K562 (cell line): ENCODE results near the gene ACY1. TPM values are rescaled to one million over a fixed set of nuclear protein-coding genes. Genes with fewer than 3 reads are reported as not detected.

Experiments used
- ATAC-seq: fragments of 200-7000 bp; cut with Tn5 transposase; 3 replicates; pipeline ENCODE4 v1.9.1; 2020; ENCODE audit warnings: moderate library complexity
- BruUV-seq: library from RNA; stranded (reverse); fragments of 400-500 nt; replicated peaks from 2 replicates; lab custom pipeline; 2021; lab: Mats Ljungman, UMichigan
- CTCF ChIA-PET: fragments of 300-600 bp; formaldehyde crosslinking; extraction: SDS; loops from one replicate; lab custom pipeline; 2021; ENCODE audit warnings: low intra/inter-chr PET ratio; lab: Yijun Ruan, JAX
- POLR2A ChIA-PET: fragments of 300-600, 350-650 bp; sonication (Branson Sonifier 250); formaldehyde crosslinking; extraction: SDS; loops from one replicate; lab custom pipeline; 2021; ENCODE audit warnings: antibody characterized with exemption, inconsistent platforms; lab: Yijun Ruan, JAX
- DNase-seq, 4 experiments: peaks; one replicate each; pipeline versions ENCODE4 v3.0.0 to v3.0.0-alpha.2; 2011 to 2018; ENCODE audit warnings: low spot score in 3 of 4, mixed read lengths in 3 of 4; ENCODE audit errors: extremely low read depth in 1 of 4
- FAIRE-seq: peaks from 2 replicates; lab custom pipeline; 2011; peaks lifted over from hg19 to GRCh38; lab: Jason Lieb, UNC
- H2AFZ ChIP-seq: 2 replicates; pipeline ENCODE4 v1.6.0; 2011; ENCODE audit warnings: low read depth, low read length, control low read depth, inconsistent platforms
- H3K27ac ChIP-seq: fragments of 200-600 bp; 3 replicates; pipeline ENCODE4 v1.8.0; 2011; ENCODE audit warnings: low read depth, mild to moderate bottlenecking, control low read depth, inconsistent platforms, low read length, moderate library complexity, mixed read lengths; ENCODE audit errors: extremely low read depth
- H3K27me3 ChIP-seq, 2 experiments: fragments of 300-600 bp in 1 of 2; 2 replicates in 1 of 2; 3 replicates in 1 of 2; pipeline versions ENCODE4 v1.6.0 to v1.8.0; 2011; ENCODE audit warnings: inconsistent platforms in 2 of 2, low read length in 2 of 2, mild to moderate bottlenecking in 1 of 2, mixed read lengths in 1 of 2, moderate library complexity in 1 of 2; ENCODE audit not compliant: control insufficient read depth in 2 of 2, insufficient read depth in 2 of 2
- H3K36me3 ChIP-seq: fragments of 300-600 bp; 3 replicates; pipeline ENCODE4 v1.8.0; 2011; ENCODE audit warnings: mild to moderate bottlenecking, low read length, inconsistent platforms; ENCODE audit not compliant: control insufficient read depth, insufficient read depth
- H3K4me1 ChIP-seq, 2 experiments: fragments of 200-600 bp in 1 of 2; replicated peaks in 1 of 2; 2 replicates in 1 of 2; 3 replicates in 1 of 2; pipeline versions ENCODE4 v1.5.1 to v1.8.0; 2011; ENCODE audit warnings: inconsistent platforms in 2 of 2, low read length in 2 of 2, mild to moderate bottlenecking in 1 of 2, mixed read lengths in 1 of 2, moderate library complexity in 1 of 2; ENCODE audit not compliant: control insufficient read depth in 2 of 2, insufficient read depth in 2 of 2
- H3K4me2 ChIP-seq: 2 replicates; pipeline ENCODE4 v1.6.1; 2011; ENCODE audit warnings: low read length, control low read depth, inconsistent platforms, mixed read lengths; ENCODE audit not compliant: insufficient read depth
- H3K4me3 ChIP-seq: fragments of 200-600 bp; sonication (generic), shearing (Covaris generic); 2 replicates; pipeline ENCODE4 v1.5.1; 2016; ENCODE audit warnings: control low read depth, inconsistent platforms
- H3K79me2 ChIP-seq: fragments of 200-600 bp; 3 replicates; pipeline ENCODE4 v1.8.0; 2011; ENCODE audit warnings: low read length, inconsistent platforms; ENCODE audit not compliant: control insufficient read depth, insufficient read depth
- H3K9ac ChIP-seq, 2 experiments: 2 replicates each; pipeline versions ENCODE4 v1.6.0 to v1.6.1; 2011; ENCODE audit warnings: low read depth in 2 of 2, low read length in 2 of 2, control low read depth in 1 of 2, inconsistent platforms in 1 of 2, mild to moderate bottlenecking in 1 of 2, mixed read lengths in 1 of 2; ENCODE audit not compliant: insufficient read depth in 1 of 2
- H3K9me1 ChIP-seq: one replicate; pipeline ENCODE4 v1.6.0; 2011; ENCODE audit warnings: inconsistent platforms, mild to moderate bottlenecking, low read length, moderate library complexity; ENCODE audit not compliant: control insufficient read depth, insufficient read depth
- H3K9me3 ChIP-seq: replicated peaks from 2 replicates; pipeline ENCODE4 v1.5.1; 2011; ENCODE audit warnings: low read depth, low read length, inconsistent platforms; ENCODE audit not compliant: control insufficient read depth, insufficient read depth
- H4K20me1 ChIP-seq: replicated peaks from 2 replicates; pipeline ENCODE4 v1.6.1; 2011; ENCODE audit warnings: low read length, inconsistent platforms, mixed read lengths; ENCODE audit not compliant: control insufficient read depth, insufficient read depth
- CBFB ChIP-seq: sonication (generic); formaldehyde crosslinking; IDR thresholded peaks from 2 replicates; pipeline ENCODE4 v1.4.0; 2020; ENCODE audit warnings: mild to moderate bottlenecking, missing genetic modification reagents
- HNRNPH1 ChIP-seq: fragments of 200-400 bp; formaldehyde crosslinking; optimal IDR thresholded peaks from 2 replicates; pipeline ENCODE3; 2017; ENCODE audit warnings: low read depth, mild to moderate bottlenecking, low read length, moderate library complexity
- MAFK ChIP-seq: IDR thresholded peaks from 2 replicates; pipeline ENCODE4 v1.6.1; 2011; ENCODE audit warnings: low read length, improper control_type of control experiment
- MBD2 ChIP-seq: sonication (generic); IDR thresholded peaks from 2 replicates; pipeline ENCODE4 v1.6.1; 2016; ENCODE audit warnings: low read depth, borderline replicate concordance
- POLR2G ChIP-seq: fragments of 200-400 bp; formaldehyde crosslinking; IDR thresholded peaks from 2 replicates; pipeline ENCODE4 v1.6.1; 2017; ENCODE audit warnings: low read depth, mild to moderate bottlenecking, antibody characterized with exemption, low read length, moderate library complexity
- SRSF1 ChIP-seq: fragments of 200-400 bp; formaldehyde crosslinking; IDR thresholded peaks from 2 replicates; pipeline ENCODE4 v1.6.1; 2017; ENCODE audit warnings: mild to moderate bottlenecking, low read depth, low read length, moderate library complexity
- ZFP36 ChIP-seq: fragments of 150-350 bp; IDR thresholded peaks from 2 replicates; pipeline ENCODE4 v1.6.1; 2018; ENCODE audit warnings: low read length, low read depth; ENCODE audit not compliant: partially characterized antibody
- ZNF134 ChIP-seq: fragments of 250-450 bp; sonication (Bioruptor Pico); conservative IDR thresholded peaks from 2 replicates; pipeline ENCODE4 v1.4.0; 2020
- WGBS: fragments of 100-300 bp; shearing (Covaris generic); methylation state at CpG from one replicate; pipeline ENCODE4 v1.1.6; 2016; ENCODE audit warnings: low coverage, mixed read lengths; ENCODE audit not compliant: insufficient coverage; ENCODE audit errors: missing lambda C conversion rate; 5-methylcytosine and 5-hydroxymethylcytosine counted together
- in situ Hi-C: fragments of 300-500 bp; cut with MboI; formaldehyde crosslinking; loops from 4 replicates; pipeline ENCODE4 v1.15.0; 2018; ENCODE audit warnings: inconsistent platforms, mixed read lengths
- intact Hi-C: fragments of 100-400 bp; cut with micrococcal nuclease; formaldehyde crosslinking; loops from 2 replicates; pipeline ENCODE4 v1.14.2; 2022
- polyA plus RNA-seq, 8 experiments: library from polyadenylated mRNA; depleted of rRNA in 4 of 8; stranded (reverse) in 5 of 8; unstranded in 3 of 8; fragments of >200 nt; fragmentation: Nextera tagmentation in 2 of 8; fragmentation: Illumina TruSeq in 1 of 8; extraction: Ambion mirVana in 2 of 8; extraction: Trizol in 1 of 8; gene quantifications; 2 replicates each; pipeline versions ENCODE4 v1.2.1 to v1.2.3, GENCODE V29; 2011 to 2014; ENCODE audit warnings: inconsistent platforms in 1 of 8, missing spikeins in 1 of 8
- total RNA-seq, 7 experiments: library from RNA; depleted of rRNA in 6 of 7; stranded (reverse); fragments of >200 nt in 6 of 7; fragmentation: Illumina TruSeq in 2 of 7; extraction: Trizol in 2 of 7; gene quantifications; 2 replicates each; pipeline versions ENCODE4 v1.2.1 to v1.2.3, GENCODE V29; 2011 to 2021; ENCODE audit warnings: low replicate concordance in 1 of 7
- TF ChIP-seq, protein P1 (sequence below): fragments of 250-450 bp; sonication (Bioruptor Pico); IDR thresholded peaks from 2 replicates; pipeline ENCODE4 v1.8.0; 2022; ENCODE audit warnings: moderate library complexity, mild to moderate bottlenecking, inconsistent platforms

ACY1 gene
- total and polyA plus RNA-seq, 9 of the 15 experiments (the other 6 are each of a cell fraction or from before 2014, with no cell fraction given), result 70.7 to 195 (median 123) TPM

DNA sequence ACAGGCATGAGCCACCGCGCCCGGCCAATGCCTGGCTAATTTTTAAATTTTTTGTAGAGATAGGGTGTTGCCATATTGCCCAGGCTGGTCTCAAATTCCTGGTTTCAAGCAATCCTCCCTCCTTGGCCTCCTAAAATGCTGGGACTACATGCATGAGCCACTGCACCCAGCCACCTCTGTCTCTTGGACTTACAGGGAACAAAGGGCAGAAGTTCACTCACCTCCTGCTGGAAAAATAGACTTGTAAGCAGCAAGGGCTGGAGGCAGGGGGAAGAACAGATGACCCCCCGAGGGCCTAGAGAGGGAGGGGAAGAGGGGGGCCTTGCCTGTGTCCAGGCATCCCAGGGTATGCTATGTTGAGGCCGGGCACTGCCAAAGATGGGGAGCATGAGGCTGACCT, 50.9 kb downstream of the ACY1 start (continued):
- TF ChIP-seq HNRNPH1 (no peak), CBFB (no peak), POLR2G (no peak), MAFK (no peak), MBD2 (no peak), SRSF1 (no peak)
- TF ChIP-seq, protein P1, sequence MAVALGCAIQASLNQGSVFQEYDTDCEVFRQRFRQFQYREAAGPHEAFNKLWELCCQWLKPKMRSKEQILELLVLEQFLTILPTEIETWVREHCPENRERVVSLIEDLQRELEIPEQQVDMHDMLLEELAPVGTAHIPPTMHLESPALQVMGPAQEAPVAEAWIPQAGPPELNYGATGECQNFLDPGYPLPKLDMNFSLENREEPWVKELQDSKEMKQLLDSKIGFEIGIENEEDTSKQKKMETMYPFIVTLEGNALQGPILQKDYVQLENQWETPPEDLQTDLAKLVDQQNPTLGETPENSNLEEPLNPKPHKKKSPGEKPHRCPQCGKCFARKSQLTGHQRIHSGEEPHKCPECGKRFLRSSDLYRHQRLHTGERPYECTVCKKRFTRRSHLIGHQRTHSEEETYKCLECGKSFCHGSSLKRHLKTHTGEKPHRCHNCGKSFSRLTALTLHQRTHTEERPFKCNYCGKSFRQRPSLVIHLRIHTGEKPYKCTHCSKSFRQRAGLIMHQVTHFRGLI, result no peak

DNA sequence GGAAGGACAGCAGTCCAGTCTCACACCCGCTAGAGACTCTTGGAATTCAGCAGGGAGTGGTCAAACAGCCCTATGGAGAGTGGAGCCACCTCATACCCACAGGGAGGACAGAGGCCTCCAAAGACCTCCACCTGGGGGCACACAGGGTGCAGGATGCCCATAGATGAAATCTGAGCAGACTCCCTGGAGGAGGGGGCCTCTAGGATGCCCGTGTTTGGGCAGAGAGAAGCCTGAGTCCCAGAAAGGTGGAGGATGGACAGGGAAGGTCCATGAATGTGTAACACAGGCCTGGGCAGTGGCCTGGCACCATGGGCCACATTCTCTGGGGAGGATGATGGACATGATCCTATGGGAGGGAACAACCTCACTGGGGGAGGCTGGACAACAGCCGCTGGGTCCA, 51.3 kb downstream of the ACY1 start:
- no peaks in the 10 kb centered on the region; the same call in 1 of the 2 replicates for H4K20me1 ChIP-seq
- no TSS peak for BruUV-seq
- TF ChIP-seq ZFP36, result peak; percentile 92
- no peak for TF ChIP-seq ZNF134
- no peak for FAIRE-seq
- H3K79me2 ChIP-seq, result no peaks in the 10 kb centered on the region
- peaks cover 0 to 1% of the 10 kb centered on the region in 2 experiments; a peak in 1 of 5 replicates for H3K27me3 ChIP-seq
- H3K36me3 ChIP-seq, result no peaks in the 10 kb centered on the region
- ATAC-seq, result no peak
- no peak overlapping the region for H3K4me3 ChIP-seq
- CTCF ChIA-PET, result no interaction called here
- no peak for DNase-seq
- H3K9ac ChIP-seq, result no peak overlapping the region
- no peaks in the 10 kb centered on the region for H3K9me3 ChIP-seq
- POLR2A ChIA-PET, result no interaction called here
- H3K9me1 ChIP-seq, result no peaks in the 10 kb centered on the region
- no peak overlapping the region for H3K4me2 ChIP-seq
- H3K4me1 ChIP-seq, result peaks cover 2 to 15% of the 10 kb centered on the region in 2 experiments; a peak in 3 of 5 replicates
- H3K27ac ChIP-seq, result no peak overlapping the region
- in situ Hi-C loops (no loop called here), intact Hi-C loops (no loop called here)
- WGBS, result 38% methylated on average over 2 of the region's 3 CpGs
- H2AFZ ChIP-seq, result no peak overlapping the region
